SK-N-MC (cell line): ENCODE data around the gene P2RY12.

ENCODE experiments used
- EZH2 ChIP-seq: fragments of 200-600 bp; sonication (generic); IDR thresholded peaks from one replicate; pipeline ENCODE4 v1.6.1; 2017; ENCODE audit warnings: antibody characterized with exemption
- POLR2AphosphoS5 ChIP-seq: IDR thresholded peaks from 2 replicates; pipeline ENCODE4 v1.6.1; 2012; ENCODE audit warnings: mild to moderate bottlenecking, low read depth, low read length, borderline replicate concordance

- TF ChIP-seq EZH2 (no peak), POLR2AphosphoS5 (no peak)
These were observed 37.1 kb downstream of the P2RY12 start for GRCh38 chr3:151347432-151347831.
